HG03342 (cell line): ENCODE measurements around the gene PARP16.

Experiments used
- ATAC-seq: cut with Tn5 transposase; IDR thresholded peaks from one replicate; pipeline ENCODE4 v1.9.1; 2021; ENCODE audit warnings: mild to moderate bottlenecking, moderate library complexity; ENCODE audit not compliant: unreplicated experiment

Gene PARP16

GRCh38 chr15:65312400-65312916 lies 25.8 kb upstream of the PARP16 start:
- no peak for ATAC-seq

- ATAC-seq, result no peak
Measured at GRCh38 chr15:65311760-65312159, 25.1 kb upstream of the PARP16 start.

GRCh38 chr15:65310431-65311137 lies 23.9 kb upstream of the PARP16 start:
- no peak for ATAC-seq

- ATAC-seq, result no peak
Measured at GRCh38 chr15:65309882-65310418, 23.3 kb upstream of the PARP16 start.

- no peak for ATAC-seq
Measured at GRCh38 chr15:65307978-65308377, 21.3 kb upstream of the PARP16 start.

GRCh38 chr15:65306551-65306950 lies 19.9 kb upstream of the PARP16 start:
- no peak for ATAC-seq

GRCh38 chr15:65305776-65306175 lies 19.1 kb upstream of the PARP16 start:
- no peak for ATAC-seq

GRCh38 chr15:65305150-65305758 lies 18.6 kb upstream of the PARP16 start:
- ATAC-seq, result no peak

- peak; percentile 58 for ATAC-seq
Measured at GRCh38 chr15:65304381-65305149, 17.9 kb upstream of the PARP16 start, which contains the start of gene RNU5B-1. Gene RNU5B-1, plus strand, starts transcription at chr15:65304677.

GRCh38 chr15:65303687-65304380 lies 17.2 kb upstream of the PARP16 start:
- ATAC-seq, result peak; percentile 1

GRCh38 chr15:65302061-65302460 lies 15.4 kb upstream of the PARP16 start:
- no peak for ATAC-seq

- no peak for ATAC-seq
Measured at GRCh38 chr15:65300924-65301441, 14.3 kb upstream of the PARP16 start.

GRCh38 chr15:65298731-65299130 lies 12.0 kb upstream of the PARP16 start:
- ATAC-seq, result no peak

GRCh38 chr15:65292938-65293518 lies 6.3 kb upstream of the PARP16 start:
- no peak for ATAC-seq

GRCh38 chr15:65290228-65290627 lies 3.5 kb upstream of the PARP16 start:
- no peak for ATAC-seq

- ATAC-seq, result no peak
Measured at GRCh38 chr15:65289261-65289854, 2.7 kb upstream of the PARP16 start.

GRCh38 chr15:65287520-65287855 lies 805 bp upstream of the PARP16 start:
- ATAC-seq, result no peak

GRCh38 chr15:65286069-65286703 lies 497 bp downstream of the PARP16 start:
- ATAC-seq, result peak; percentile 33

- ATAC-seq, result no peak
Measured at GRCh38 chr15:65285291-65286068, 1.2 kb downstream of the PARP16 start.
